NCI-H82 treated with DMSO at 0.1 percent for 48 hours (cell line): Measurements from ENCODE around the gene RAB34.
A peak's percentile ranks its signal among the peaks of the same experiment; 100 is the strongest.

Experiments used
- DNase-seq: peaks from one replicate; lab custom pipeline; 2025; ENCODE audit not compliant: unreplicated experiment; lab: John Stamatoyannopoulos, UW

RAB34 gene

GRCh38 chr17:28688481-28688880 is 29.2 kb downstream of the RAB34 start:
- no peak for DNase-seq

GRCh38 chr17:28686296-28686695 is 31.4 kb downstream of the RAB34 start:
- no peak for DNase-seq

- DNase-seq, result no peak
Observed at GRCh38 chr17:28685366-28685765, 32.3 kb downstream of the RAB34 start.

GRCh38 chr17:28684963-28685362 is 32.7 kb downstream of the RAB34 start:
- DNase-seq, result peak; percentile 61

- DNase-seq, result no peak
Observed at GRCh38 chr17:28682655-28683054, 35.0 kb downstream of the RAB34 start.

GRCh38 chr17:28675980-28676379 is 41.7 kb downstream of the RAB34 start:
- no peak for DNase-seq

GRCh38 chr17:28675490-28675889 is 42.2 kb downstream of the RAB34 start:
- no peak for DNase-seq

GRCh38 chr17:28669918-28670317 is 47.8 kb downstream of the RAB34 start:
- no peak for DNase-seq

- no peak for DNase-seq
Observed at GRCh38 chr17:28667870-28668269, 49.8 kb downstream of the RAB34 start.

- DNase-seq, result no peak
Observed at GRCh38 chr17:28665994-28666393, 51.7 kb downstream of the RAB34 start.
